ENCODE data around the gene KRTAP10-1. TPM values are rescaled to one million over a fixed set of nuclear protein-coding genes. Genes with fewer than 3 reads are reported as not detected.

Gene KRTAP10-1
- total and polyA plus RNA-seq, 2 experiments from 2014 or later, result not detected

DNA sequence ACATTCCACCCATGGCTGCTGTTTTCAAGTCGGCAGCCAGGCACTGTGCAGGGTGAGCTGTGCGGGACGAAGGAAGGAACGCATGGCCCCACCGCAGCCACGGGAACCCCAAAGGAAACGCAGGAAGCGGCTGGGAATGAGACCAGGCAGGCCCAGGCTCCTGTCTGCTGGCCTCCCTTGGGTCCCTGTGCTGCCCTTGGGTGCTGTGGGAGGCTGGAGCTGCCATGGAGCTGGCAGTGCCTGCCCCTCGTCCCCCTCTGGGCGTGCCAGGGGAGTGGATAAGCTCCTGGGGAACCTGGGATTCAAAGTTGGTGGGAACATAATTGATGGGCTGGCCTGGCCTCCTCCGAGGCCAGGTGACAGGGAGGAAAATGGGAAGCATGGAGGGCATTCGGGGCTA lies 28.3 kb upstream of the KRTAP10-1 start:
- in situ Hi-C loops (cut with MboI), result no loop called here
- no peak overlapping the region for H3K4me3 ChIP-seq
- H3K9ac ChIP-seq, result no peak overlapping the region
- H3K79me2 ChIP-seq (ENCODE audit: insufficient read depth), result no peaks in the 10 kb centered on the region
- no peak for DNase-seq
- no peak overlapping the region for H2AFZ ChIP-seq
- H3F3A ChIP-seq (ENCODE audit: insufficient read depth), result no peaks in the 10 kb centered on the region
- no peaks in the 10 kb centered on the region for H3K9me3 ChIP-seq (ENCODE audit: low read depth)
- H3K4me1 ChIP-seq (ENCODE audit: insufficient read depth), result no peaks in the 10 kb centered on the region
- no peak overlapping the region for H3K27ac ChIP-seq
- H3K9me2 ChIP-seq (ENCODE audit: insufficient read depth), result no peaks in the 10 kb centered on the region
- WGBS, 2 experiments (ENCODE audit: low coverage in 1 of 2, low lambda C conversion rate in 2 of 2, missing lambda C conversion rate in 2 of 2), result 34 to 37% methylated on average over 12 of the region's 12 CpGs
- TF ChIP-seq EZH2phosphoT487 (IDR thresholded peaks at IDR 0.05; ENCODE audit: insufficient read depth, low read depth) (no peak), EZH2 (IDR thresholded peaks at IDR 0.05; ENCODE audit: insufficient read depth, poor library complexity, severe bottlenecking) (no peak)
- H4K20me1 ChIP-seq (ENCODE audit: insufficient read depth), result no peaks in the 10 kb centered on the region
- no peaks in the 10 kb centered on the region for H3K36me3 ChIP-seq (ENCODE audit: low read depth)
- H3K27me3 ChIP-seq (replicated peaks; ENCODE audit: insufficient read depth), result peaks cover 11% of the 10 kb centered on the region; the same call in 1 of the 2 replicates
- no peak overlapping the region for H3K4me2 ChIP-seq (ENCODE audit: unreplicated experiment)

DNA sequence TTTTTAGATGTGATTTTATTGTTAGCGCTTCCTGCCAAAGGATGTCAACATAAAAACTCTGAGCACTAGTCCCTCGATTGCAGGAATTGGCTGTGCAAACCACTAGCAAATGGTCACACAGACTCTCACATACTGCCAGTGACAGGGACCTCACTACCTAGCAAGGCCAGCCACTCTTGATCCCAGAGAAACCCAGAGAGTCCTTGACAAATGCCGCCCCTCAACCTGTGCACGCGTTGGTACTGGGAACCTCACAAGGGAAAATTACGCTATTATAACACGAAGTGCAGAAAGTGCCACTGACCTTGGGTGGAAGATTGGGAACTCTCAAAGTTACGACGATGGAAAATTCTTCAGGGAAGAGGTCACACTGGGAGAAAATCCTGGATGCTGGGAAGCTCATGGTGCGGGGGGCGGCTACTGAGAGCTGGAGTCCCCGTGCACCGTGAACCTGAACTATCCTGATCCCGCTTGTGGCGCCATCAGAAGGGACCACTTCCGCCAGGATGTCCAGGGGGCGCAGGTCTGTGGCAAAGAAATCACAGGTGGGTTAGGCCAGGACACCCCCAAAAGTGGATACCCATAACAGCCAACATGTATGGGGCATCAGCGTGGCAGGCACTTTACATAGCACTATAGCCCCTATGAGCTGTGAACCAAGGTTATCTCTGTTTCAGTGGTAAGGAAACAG lies 27.6 kb upstream of the KRTAP10-1 start:
- peaks cover 9% of the 10 kb centered on the region; the same call in 1 of the 2 replicates for H3K27me3 ChIP-seq (replicated peaks; ENCODE audit: insufficient read depth)
- no peak overlapping the region for H3K9ac ChIP-seq
- H3F3A ChIP-seq (ENCODE audit: insufficient read depth), result no peaks in the 10 kb centered on the region
- WGBS, 2 experiments (ENCODE audit: low coverage in 1 of 2, low lambda C conversion rate in 2 of 2, missing lambda C conversion rate in 2 of 2), result 65 to 67% methylated on average over 18 of the region's 18 CpGs
- H3K9me3 ChIP-seq (ENCODE audit: low read depth), result no peaks in the 10 kb centered on the region
- in situ Hi-C loops (cut with MboI), result no loop called here
- H3K36me3 ChIP-seq (ENCODE audit: low read depth), result no peaks in the 10 kb centered on the region
- H3K4me3 ChIP-seq, result no peak overlapping the region
- no peak overlapping the region for H3K4me2 ChIP-seq (ENCODE audit: unreplicated experiment)
- no peak for DNase-seq
- no peaks in the 10 kb centered on the region for H3K4me1 ChIP-seq (ENCODE audit: insufficient read depth)
- no peaks in the 10 kb centered on the region for H3K9me2 ChIP-seq (ENCODE audit: insufficient read depth)
- no peak overlapping the region for H3K27ac ChIP-seq
- H3K79me2 ChIP-seq (ENCODE audit: insufficient read depth), result no peaks in the 10 kb centered on the region
- H2AFZ ChIP-seq, result no peak overlapping the region
- no peaks in the 10 kb centered on the region for H4K20me1 ChIP-seq (ENCODE audit: insufficient read depth)
- TF ChIP-seq EZH2phosphoT487 (IDR thresholded peaks at IDR 0.05; ENCODE audit: insufficient read depth, low read depth) (no peak), EZH2 (IDR thresholded peaks at IDR 0.05; ENCODE audit: insufficient read depth, poor library complexity, severe bottlenecking) (no peak)

DNA sequence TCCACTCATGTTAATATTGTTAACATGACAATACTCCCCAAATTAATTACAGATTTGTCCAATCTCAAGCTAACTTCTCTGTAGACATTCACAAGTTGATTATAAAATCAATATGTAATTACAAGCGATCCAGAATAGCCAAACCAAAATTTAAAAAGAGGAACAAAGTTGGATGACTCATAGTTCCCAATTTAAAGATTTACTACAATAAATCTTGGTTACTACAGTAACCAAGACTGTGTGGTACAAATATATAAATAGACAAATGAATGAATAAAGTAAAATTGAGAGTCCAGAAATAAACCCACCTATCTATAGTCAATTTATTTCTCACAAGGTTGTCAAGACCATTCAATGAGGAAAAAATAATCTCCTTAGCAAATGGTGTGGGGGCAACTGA lies 26.4 kb upstream of the KRTAP10-1 start:
- in situ Hi-C loops (cut with MboI), result no loop called here
- H3K79me2 ChIP-seq (ENCODE audit: insufficient read depth), result no peaks in the 10 kb centered on the region

GRCh38 chr21:44564886-44565598 lies 25.0 kb upstream of the KRTAP10-1 start:
- TF ChIP-seq EZH2phosphoT487 (IDR thresholded peaks at IDR 0.05; ENCODE audit: insufficient read depth, low read depth) (no peak), EZH2 (IDR thresholded peaks at IDR 0.05; ENCODE audit: insufficient read depth, poor library complexity, severe bottlenecking) (no peak)
- Histone ChIP-seq H3K36me3 (ENCODE audit: low read depth) (no peaks in the 10 kb centered on the region), H3K4me1 (ENCODE audit: insufficient read depth) (no peaks in the 10 kb centered on the region), H3F3A (ENCODE audit: insufficient read depth) (no peaks in the 10 kb centered on the region), H2AFZ (no peak overlapping the region), H3K4me2 (ENCODE audit: unreplicated experiment) (no peak overlapping the region), H3K9me3 (ENCODE audit: low read depth) (no peaks in the 10 kb centered on the region), H4K20me1 (ENCODE audit: insufficient read depth) (no peaks in the 10 kb centered on the region), H3K9me2 (ENCODE audit: insufficient read depth) (no peaks in the 10 kb centered on the region), H3K27me3 (replicated peaks; ENCODE audit: insufficient read depth) (peaks cover 9% of the 10 kb centered on the region; the same call in 1 of the 2 replicates), H3K79me2 (ENCODE audit: insufficient read depth) (no peaks in the 10 kb centered on the region), H3K9ac (no peak overlapping the region), H3K4me3 (no peak overlapping the region), H3K27ac (no peak overlapping the region)
- DNase-seq, result no peak
- in situ Hi-C loops (cut with MboI), result no loop called here
- 0% methylated on average over 1 of the region's 1 CpG for WGBS, 2 experiments (ENCODE audit: low coverage in 1 of 2, low lambda C conversion rate in 2 of 2, missing lambda C conversion rate in 2 of 2)

More for the DNA sequence above, 26.4 kb upstream of the KRTAP10-1 start:
- Histone ChIP-seq H3K9me2 (ENCODE audit: insufficient read depth) (no peaks in the 10 kb centered on the region), H3K4me2 (ENCODE audit: unreplicated experiment) (no peak overlapping the region), H3K27ac (no peak overlapping the region), H3K36me3 (ENCODE audit: low read depth) (no peaks in the 10 kb centered on the region), H3K4me3 (no peak overlapping the region), H3K9ac (no peak overlapping the region), H2AFZ (no peak overlapping the region), H3F3A (ENCODE audit: insufficient read depth) (no peaks in the 10 kb centered on the region), H3K4me1 (ENCODE audit: insufficient read depth) (no peaks in the 10 kb centered on the region), H3K27me3 (replicated peaks; ENCODE audit: insufficient read depth) (peaks cover 9% of the 10 kb centered on the region; the same call in 1 of the 2 replicates), H3K9me3 (ENCODE audit: low read depth) (no peaks in the 10 kb centered on the region), H4K20me1 (ENCODE audit: insufficient read depth) (no peaks in the 10 kb centered on the region)
- DNase-seq, result no peak
- WGBS, 2 experiments (ENCODE audit: low coverage in 1 of 2, low lambda C conversion rate in 2 of 2, missing lambda C conversion rate in 2 of 2), result 0 to 3% methylated on average over 1 of the region's 1 CpG
- no peak for TF ChIP-seq EZH2phosphoT487 (IDR thresholded peaks at IDR 0.05; ENCODE audit: insufficient read depth, low read depth)
- no peak for TF ChIP-seq EZH2 (IDR thresholded peaks at IDR 0.05; ENCODE audit: insufficient read depth, poor library complexity, severe bottlenecking)
